HFFc6 (cell line): ENCODE results near the gene SLC66A1. TPM values are rescaled to one million over a fixed set of nuclear protein-coding genes. Genes with fewer than 3 reads are reported as not detected.

Experiments
- DNase-seq: peaks from one replicate; pipeline ENCODE4 v3.0.0-alpha.2; 2018
- H3K27ac Mint-ChIP-seq: 2 replicates; pipeline ENCODE4 v1.8.0; 2020; ENCODE audit warnings: mild to moderate bottlenecking, mixed read lengths
- H3K27me3 Mint-ChIP-seq: 2 replicates; pipeline ENCODE4 v1.8.0; 2021; ENCODE audit warnings: mild to moderate bottlenecking, moderate library complexity, mixed read lengths; ENCODE audit not compliant: insufficient read depth
- H3K36me3 Mint-ChIP-seq: 2 replicates; pipeline ENCODE4 v1.8.0; 2021; ENCODE audit warnings: low read depth, mixed read lengths
- H3K4me1 Mint-ChIP-seq: 2 replicates; pipeline ENCODE4 v1.8.0; 2020; ENCODE audit warnings: low read depth, mixed read lengths
- H3K4me3 Mint-ChIP-seq: 2 replicates; pipeline ENCODE4 v1.8.0; 2020; ENCODE audit warnings: mild to moderate bottlenecking, moderate library complexity, mixed read lengths
- H3K9me3 Mint-ChIP-seq: 2 replicates; pipeline ENCODE4 v1.8.0; 2020; ENCODE audit warnings: mild to moderate bottlenecking, mixed read lengths
- total RNA-seq, 6 experiments: library from RNA; stranded (reverse); fragmentation: NEBNext Ultra II Directional; extraction: Animal tissue kit (Norgen Biotek cat#: 25700); gene quantifications; 2 replicates in 1 of 6; 3 replicates in 5 of 6; pipeline ENCODE4 v1.2.3, GENCODE V29; 2021
- TF ChIP-seq, protein P1 (sequence below): fragments of 200-600 bp; sonication (generic); IDR thresholded peaks from 2 replicates; pipeline ENCODE4 v1.5.0; 2021; ENCODE audit warnings: antibody characterized with exemption, mild to moderate bottlenecking

Gene SLC66A1
- total RNA-seq, 6 experiments from 2014 or later: 13.3 to 15.6 (median 14.2) TPM

DNA sequence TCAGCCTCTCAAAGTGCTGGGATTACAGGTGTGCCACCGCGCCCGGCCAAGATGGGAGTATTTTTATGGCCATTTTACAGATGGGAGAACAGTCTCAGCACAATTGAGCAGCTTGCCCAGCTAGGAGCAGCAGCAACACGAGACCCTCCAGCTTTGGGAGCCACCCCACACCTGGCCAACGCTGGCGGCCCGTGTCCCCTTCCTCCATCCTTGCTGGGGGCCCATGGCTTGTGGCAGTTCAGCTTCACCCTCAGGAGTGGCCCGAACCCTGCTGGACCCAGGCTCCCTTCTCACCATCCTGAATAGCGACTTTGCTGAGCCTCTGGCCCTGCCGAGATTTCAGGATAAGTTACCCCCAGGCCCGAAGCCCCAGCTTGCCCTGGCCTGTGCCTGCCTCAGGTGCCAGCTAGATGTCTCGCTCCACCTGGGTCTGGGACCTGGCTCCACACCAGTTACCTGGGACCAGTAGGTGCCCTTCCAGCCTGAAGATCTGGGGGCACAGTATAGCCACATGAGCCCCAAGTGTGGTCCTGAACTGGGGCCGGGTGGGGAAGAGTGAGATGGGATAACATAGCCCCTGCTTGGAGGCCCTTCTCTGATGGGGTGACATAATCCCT is 19.2 kb downstream of the SLC66A1 start:
- TF ChIP-seq, protein P1, sequence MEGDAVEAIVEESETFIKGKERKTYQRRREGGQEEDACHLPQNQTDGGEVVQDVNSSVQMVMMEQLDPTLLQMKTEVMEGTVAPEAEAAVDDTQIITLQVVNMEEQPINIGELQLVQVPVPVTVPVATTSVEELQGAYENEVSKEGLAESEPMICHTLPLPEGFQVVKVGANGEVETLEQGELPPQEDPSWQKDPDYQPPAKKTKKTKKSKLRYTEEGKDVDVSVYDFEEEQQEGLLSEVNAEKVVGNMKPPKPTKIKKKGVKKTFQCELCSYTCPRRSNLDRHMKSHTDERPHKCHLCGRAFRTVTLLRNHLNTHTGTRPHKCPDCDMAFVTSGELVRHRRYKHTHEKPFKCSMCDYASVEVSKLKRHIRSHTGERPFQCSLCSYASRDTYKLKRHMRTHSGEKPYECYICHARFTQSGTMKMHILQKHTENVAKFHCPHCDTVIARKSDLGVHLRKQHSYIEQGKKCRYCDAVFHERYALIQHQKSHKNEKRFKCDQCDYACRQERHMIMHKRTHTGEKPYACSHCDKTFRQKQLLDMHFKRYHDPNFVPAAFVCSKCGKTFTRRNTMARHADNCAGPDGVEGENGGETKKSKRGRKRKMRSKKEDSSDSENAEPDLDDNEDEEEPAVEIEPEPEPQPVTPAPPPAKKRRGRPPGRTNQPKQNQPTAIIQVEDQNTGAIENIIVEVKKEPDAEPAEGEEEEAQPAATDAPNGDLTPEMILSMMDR: no peak
- no peak overlapping the region for H3K27ac Mint-ChIP-seq
- H3K9me3 Mint-ChIP-seq: no peaks in the 10 kb centered on the region

DNA sequence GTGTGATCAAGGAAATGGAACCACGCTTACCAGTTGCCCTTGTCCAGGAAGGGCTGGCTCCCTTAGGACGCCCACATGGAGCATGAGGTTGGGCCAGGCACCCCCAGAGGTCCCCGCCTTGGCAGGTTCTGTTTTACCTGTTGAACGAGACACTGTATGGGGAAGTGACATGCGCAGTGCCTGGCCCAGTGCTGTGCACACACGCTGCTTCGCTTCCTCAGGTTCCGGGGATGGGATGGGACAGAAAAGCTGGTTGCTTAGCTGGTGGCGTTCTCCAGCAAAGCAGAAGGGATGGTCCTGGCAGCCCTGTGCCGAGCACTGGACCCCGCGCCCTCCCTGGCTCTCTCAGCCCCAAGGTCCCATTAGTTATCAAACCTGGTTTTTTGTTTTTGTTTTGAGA is 20.7 kb downstream of the SLC66A1 start:
- TF ChIP-seq, protein P1: no peak
- Mint-ChIP-seq H3K27me3 (peaks cover 47% of the 10 kb centered on the region), H3K4me1 (peaks cover 21% of the 10 kb centered on the region), H3K27ac (no peak overlapping the region), H3K36me3 (no peaks in the 10 kb centered on the region), H3K9me3 (no peaks in the 10 kb centered on the region), H3K4me3 (peak overlapping the region; percentile 37; the same call in 1 of the 2 replicates)
- DNase-seq: no peak

More for the DNA sequence above, 19.2 kb downstream of the SLC66A1 start:
- peaks cover 10% of the 10 kb centered on the region for H3K4me1 Mint-ChIP-seq
- no peak overlapping the region for H3K4me3 Mint-ChIP-seq
- DNase-seq: no peak
- no peaks in the 10 kb centered on the region for H3K36me3 Mint-ChIP-seq
- peaks cover 43% of the 10 kb centered on the region for H3K27me3 Mint-ChIP-seq

DNA sequence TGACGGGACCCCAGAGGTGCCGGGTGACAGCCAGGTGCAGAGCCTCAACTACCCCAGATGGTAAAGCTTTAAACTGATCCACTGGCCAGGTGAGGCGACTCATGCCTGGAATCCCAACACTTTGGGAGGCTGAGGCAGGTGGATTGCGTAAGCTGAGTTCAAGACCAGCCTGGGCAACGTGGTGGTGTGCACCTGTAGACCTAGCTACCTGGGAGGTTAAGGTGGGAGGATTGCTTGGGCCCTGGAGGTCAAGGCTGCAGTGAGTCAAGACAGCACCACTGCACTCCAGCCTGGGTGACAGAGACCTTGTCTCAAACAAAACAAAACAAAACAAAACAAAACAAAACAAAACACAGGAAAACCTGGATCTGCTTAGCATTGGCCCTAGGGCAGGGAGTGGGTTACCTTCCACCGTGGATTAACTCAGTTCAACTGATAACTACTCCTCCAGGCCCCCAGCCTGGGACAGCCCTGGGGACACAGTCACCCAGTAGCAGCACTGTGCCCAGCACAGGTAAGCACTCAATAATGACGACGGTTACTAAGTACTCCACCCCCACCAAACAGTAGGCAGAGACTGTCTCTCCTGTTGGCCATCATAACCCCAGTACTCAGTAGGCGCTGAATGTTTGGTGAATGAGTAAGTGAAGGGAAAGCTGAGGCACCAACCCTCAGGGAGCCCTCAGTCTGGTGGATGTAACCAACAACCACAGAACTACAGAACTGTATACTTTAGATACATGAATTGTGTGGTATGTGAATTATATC is 21.6 kb downstream of the SLC66A1 start:
- Mint-ChIP-seq H3K36me3 (0 out of 2 replicates have a peak, but pooled peaks cover 4% of the 10 kb centered on the region), H3K9me3 (no peaks in the 10 kb centered on the region), H3K27me3 (peaks cover 44% of the 10 kb centered on the region), H3K4me1 (peaks cover 21% of the 10 kb centered on the region), H3K4me3 (no peak overlapping the region), H3K27ac (peak overlapping the region; percentile 7; the same call in 1 of the 2 replicates)
- DNase-seq: no peak
- TF ChIP-seq, protein P1: no peak

DNA sequence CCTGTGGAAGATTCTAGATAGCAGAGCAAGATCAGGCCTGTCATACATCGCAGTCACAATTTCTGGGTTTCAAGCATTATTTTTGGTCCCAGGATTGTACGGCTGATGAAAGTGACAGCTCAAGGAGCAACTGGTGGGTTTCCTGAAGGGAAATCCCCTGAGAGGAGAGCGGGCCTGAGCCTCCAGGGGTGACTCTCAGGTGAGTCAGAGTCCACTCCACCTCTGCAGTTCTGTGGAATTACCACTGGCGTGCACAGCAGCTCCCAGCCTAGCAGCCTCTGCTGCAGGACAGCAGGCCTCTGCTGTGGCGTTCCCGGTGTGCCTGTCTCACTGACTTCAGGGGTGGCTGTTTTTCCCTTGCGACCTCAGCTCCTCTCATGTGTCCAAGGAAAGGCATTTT is 24.4 kb downstream of the SLC66A1 start:
- Mint-ChIP-seq H3K4me3 (no peak overlapping the region), H3K27me3 (peaks cover 45% of the 10 kb centered on the region), H3K36me3 (peaks cover 9% of the 10 kb centered on the region; the same call in 1 of the 2 replicates), H3K4me1 (peaks cover 21% of the 10 kb centered on the region), H3K27ac (peak overlapping the region; percentile 58), H3K9me3 (no peaks in the 10 kb centered on the region)
- TF ChIP-seq, protein P1: no peak
- DNase-seq: no peak

DNA sequence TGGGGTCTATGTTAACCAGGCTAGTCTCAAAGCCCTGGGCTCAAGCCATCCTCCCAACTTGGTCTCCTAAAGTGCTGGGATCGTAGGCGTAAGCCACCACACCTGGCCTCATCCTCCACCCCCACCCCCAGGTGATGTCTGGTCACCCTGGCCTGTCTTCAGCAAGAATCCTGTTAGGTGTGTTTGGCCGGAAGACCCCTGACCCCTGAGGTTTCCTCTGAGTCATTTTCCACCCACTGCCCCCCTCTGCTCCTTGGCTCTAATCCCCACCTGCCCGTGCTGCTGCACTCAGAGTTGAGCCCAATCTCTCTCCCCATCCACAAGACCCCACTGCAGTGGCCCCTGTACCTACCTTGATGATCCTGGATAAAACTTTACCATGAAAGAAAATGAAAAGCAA is 25.2 kb downstream of the SLC66A1 start:
- H3K36me3 Mint-ChIP-seq: peaks cover 14% of the 10 kb centered on the region; the same call in 1 of the 2 replicates
- peak overlapping the region; percentile 58 for H3K27ac Mint-ChIP-seq
- H3K27me3 Mint-ChIP-seq: peaks cover 50% of the 10 kb centered on the region
- no peaks in the 10 kb centered on the region for H3K9me3 Mint-ChIP-seq
- no peak for DNase-seq
- H3K4me3 Mint-ChIP-seq: no peak overlapping the region
- TF ChIP-seq, protein P1: no peak
- peaks cover 21% of the 10 kb centered on the region for H3K4me1 Mint-ChIP-seq
